Endothelial cell of umbilical vein (primary cell): ENCODE measurements around the gene NUP62. TPM values are rescaled to one million over a fixed set of nuclear protein-coding genes. Genes with fewer than 3 reads are reported as not detected.

Source experiments
- BruUV-seq: library from RNA; stranded (reverse); fragments of 400-500 nt; replicated peaks from 2 replicates; lab custom pipeline; 2021; lab: Mats Ljungman, UMichigan
- CTCF ChIA-PET: fragments of 300-600, 350-600 bp; sonication (Branson Sonifier 250); formaldehyde crosslinking; loops from one replicate; lab custom pipeline; 2021; ENCODE audit warnings: antibody characterized with exemption, inconsistent platforms; lab: Charles Lee
- POLR2A ChIA-PET: fragments of 300-600, 350-600 bp; sonication (Branson Sonifier 250); formaldehyde crosslinking; loops from one replicate; lab custom pipeline; 2021; ENCODE audit warnings: antibody characterized with exemption, inconsistent platforms; lab: Charles Lee
- DNase-seq: peaks from one replicate; pipeline ENCODE4 v3.0.0-alpha.2; 2011; ENCODE audit warnings: low read depth, low spot score
- FAIRE-seq: peaks from 2 replicates; lab custom pipeline; 2011; peaks lifted over from hg19 to GRCh38; lab: Jason Lieb, UNC
- H2AFZ ChIP-seq: 2 replicates; pipeline ENCODE4 v1.6.0; 2012; ENCODE audit warnings: low read depth, low read length, control low read depth, inconsistent platforms
- H3K27ac ChIP-seq: 2 replicates; pipeline ENCODE4 v1.5.1; 2011; ENCODE audit warnings: low read depth, mild to moderate bottlenecking, control low read depth, low read length, moderate library complexity; ENCODE audit not compliant: insufficient read depth
- H3K27me3 ChIP-seq, 2 experiments: 2 replicates each; pipeline versions ENCODE4 v1.6.0 to v1.6.1; 2011; ENCODE audit warnings: low read length in 2 of 2, mixed read lengths in 1 of 2; ENCODE audit not compliant: control insufficient read depth in 2 of 2, insufficient read depth in 2 of 2
- H3K36me3 ChIP-seq, 2 experiments: 2 replicates in 1 of 2; 3 replicates in 1 of 2; pipeline ENCODE4 v1.5.1; 2011; ENCODE audit warnings: low read length in 2 of 2, mild to moderate bottlenecking in 1 of 2, moderate library complexity in 1 of 2; ENCODE audit not compliant: control insufficient read depth in 2 of 2, insufficient read depth in 2 of 2; ENCODE audit errors: extremely low read depth in 1 of 2
- H3K4me1 ChIP-seq: 3 replicates; pipeline ENCODE4 v1.5.1; 2011; ENCODE audit warnings: mild to moderate bottlenecking, low read length; ENCODE audit not compliant: control insufficient read depth, insufficient read depth; ENCODE audit errors: extremely low read depth
- H3K4me2 ChIP-seq: 2 replicates; pipeline ENCODE4 v1.6.1; 2011; ENCODE audit warnings: low read length, control low read depth, mixed read lengths; ENCODE audit not compliant: insufficient read depth
- H3K4me3 ChIP-seq, 3 experiments: fragments of 200-600 bp in 1 of 3; sonication (generic), shearing (Covaris generic) in 1 of 3; replicated peaks in 1 of 3; 2 replicates each; pipeline ENCODE4 v1.5.1; 2011 to 2016; ENCODE audit warnings: control low read depth in 3 of 3, low read length in 3 of 3, mild to moderate bottlenecking in 2 of 3, inconsistent platforms in 1 of 3, low read depth in 1 of 3, moderate library complexity in 1 of 3; ENCODE audit not compliant: insufficient read depth in 1 of 3
- H3K79me2 ChIP-seq: 2 replicates; pipeline ENCODE4 v1.6.0; 2012; ENCODE audit warnings: low read length, inconsistent platforms; ENCODE audit not compliant: control insufficient read depth, insufficient read depth
- H3K9ac ChIP-seq: replicated peaks from 2 replicates; pipeline ENCODE3; 2011; ENCODE audit warnings: low read length, control low read depth; ENCODE audit not compliant: insufficient read depth; ENCODE audit errors: extremely low read depth
- H3K9me1 ChIP-seq: replicated peaks from 3 replicates; pipeline ENCODE4 v1.6.0; 2011; ENCODE audit warnings: mild to moderate bottlenecking, low read length; ENCODE audit not compliant: control insufficient read depth, insufficient read depth; ENCODE audit errors: extremely low read depth
- H3K9me3 ChIP-seq: replicated peaks from 2 replicates; pipeline ENCODE4 v1.5.1; 2012; ENCODE audit warnings: low read length, inconsistent platforms; ENCODE audit not compliant: control insufficient read depth, insufficient read depth
- H4K20me1 ChIP-seq: replicated peaks from 2 replicates; pipeline ENCODE3; 2011; ENCODE audit warnings: mild to moderate bottlenecking, low read length; ENCODE audit not compliant: control insufficient read depth, insufficient read depth; ENCODE audit errors: extremely low read depth
- EZH2 ChIP-seq: IDR thresholded peaks from 2 replicates; pipeline ENCODE4 v1.6.1; 2012; ENCODE audit warnings: borderline replicate concordance, low read depth, mild to moderate bottlenecking, moderate library complexity, low read length, inconsistent platforms; ENCODE audit not compliant: severe bottlenecking
- FOS ChIP-seq: IDR thresholded peaks from 2 replicates; pipeline ENCODE4 v1.6.1; 2011; ENCODE audit warnings: mild to moderate bottlenecking, low read length, moderate library complexity, borderline replicate concordance; ENCODE audit not compliant: insufficient read depth
- JUN ChIP-seq: IDR thresholded peaks from 2 replicates; pipeline ENCODE4 v1.6.1; 2011; ENCODE audit warnings: borderline replicate concordance, low read depth; ENCODE audit not compliant: insufficient read length, insufficient read depth
- MYC ChIP-seq: IDR thresholded peaks from one replicate; pipeline ENCODE4 v1.6.1; 2011; ENCODE audit warnings: mild to moderate bottlenecking, low read depth, low read length
- POLR2A ChIP-seq: IDR thresholded peaks from 2 replicates; pipeline ENCODE4 v1.6.1; 2012; ENCODE audit warnings: low read depth, mild to moderate bottlenecking, control low read depth, low read length
- dilution Hi-C: fragments of 300-500 bp; cut with MboI; formaldehyde crosslinking; loops from one replicate; pipeline ENCODE4 v1.15.0; 2019; ENCODE audit warnings: low sequenced_read_pairs; ENCODE audit not compliant: extremely low pct_ligation_motif_present
- intact Hi-C: fragments of 100-400 bp; cut with micrococcal nuclease; formaldehyde crosslinking; loops from one replicate; pipeline ENCODE4 v1.10.0; 2022
- polyA plus RNA-seq, 4 experiments: library from polyadenylated mRNA; depleted of rRNA in 3 of 4; stranded (reverse) in 3 of 4; unstranded in 1 of 4; fragments of >200 nt; gene quantifications; 2 replicates each; pipeline versions ENCODE4 v1.2.1 to v1.2.3, GENCODE V29; 2011 to 2012; ENCODE audit warnings: missing spikeins in 1 of 4
- total RNA-seq: library from RNA; stranded (reverse); gene quantifications from 2 replicates; pipeline ENCODE4 v1.2.3, GENCODE V29; 2021

NUP62 gene
- total and polyA plus RNA-seq, 2 donors (not counting 3 experiments of a cell fraction or from before 2014, with no cell fraction given), result 32.0 to 93.7 TPM

DNA sequence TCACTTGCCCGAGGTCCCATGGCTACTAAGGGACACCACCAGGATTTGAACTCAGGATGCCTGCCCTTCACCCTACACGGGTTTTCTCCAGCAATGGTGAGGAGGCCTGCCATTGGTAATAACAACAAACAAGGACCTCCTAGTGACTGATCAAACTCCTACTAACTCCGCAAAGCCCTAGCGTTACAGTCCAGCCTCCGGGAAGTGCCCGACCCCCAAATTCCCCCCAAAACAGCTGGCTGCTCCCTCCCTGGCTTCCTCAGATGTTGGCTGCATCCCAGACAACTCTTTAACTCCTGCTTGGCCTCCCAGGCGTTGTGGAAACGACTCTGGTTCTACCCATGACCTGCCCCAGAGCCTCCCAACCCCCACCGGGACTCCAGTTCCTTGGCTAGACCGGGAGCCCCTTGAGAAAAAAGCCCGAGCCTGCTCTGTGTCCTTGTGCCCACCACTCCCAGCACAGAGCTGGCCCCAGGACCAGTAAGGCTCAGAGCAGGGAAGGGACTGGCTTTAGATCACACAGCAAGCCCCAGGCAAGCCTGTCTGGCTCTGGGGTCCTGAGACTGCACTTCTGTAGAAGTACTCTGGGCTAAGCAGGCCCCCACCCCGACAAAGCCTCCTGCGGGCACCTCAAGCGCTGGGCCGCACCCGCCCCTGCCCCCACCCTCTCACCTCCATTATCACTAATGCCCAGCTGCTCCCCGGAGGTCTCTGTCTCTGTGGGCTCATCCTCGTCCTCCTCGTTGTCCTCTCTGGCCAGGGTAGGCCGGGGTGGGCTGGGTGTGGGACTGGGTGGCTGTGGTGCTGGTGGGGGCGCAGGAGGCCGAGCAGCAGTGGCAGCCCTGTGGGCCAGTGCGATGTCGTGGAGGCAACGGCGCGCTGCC, 56.8 kb downstream of the NUP62 start:
- peaks cover 0 to 9% of the 10 kb centered on the region in 2 experiments for H3K36me3 ChIP-seq
- no TSS peak for BruUV-seq
- H3K4me2 ChIP-seq, result no peak overlapping the region
- H3K4me3 ChIP-seq, result no peak overlapping the region
- no peaks in the 10 kb centered on the region for H4K20me1 ChIP-seq
- peaks cover 18% of the 10 kb centered on the region for H3K79me2 ChIP-seq
- peaks cover 21% of the 10 kb centered on the region for H3K4me1 ChIP-seq
- no peaks in the 10 kb centered on the region for H3K27me3 ChIP-seq
- no peak overlapping the region for H2AFZ ChIP-seq
- intact Hi-C loops (no loop called here), dilution Hi-C loops (no loop called here)
- ChIA-PET CTCF (no interaction called here), POLR2A (no interaction called here)
- FAIRE-seq, result no peak
- DNase-seq, result no peak
- H3K9me3 ChIP-seq, result no peaks in the 10 kb centered on the region
- no peak overlapping the region for H3K27ac ChIP-seq
- TF ChIP-seq JUN (no peak), POLR2A (no peak), FOS (no peak)
- no peak overlapping the region for H3K9ac ChIP-seq
- H3K9me1 ChIP-seq, result no peaks in the 10 kb centered on the region

DNA sequence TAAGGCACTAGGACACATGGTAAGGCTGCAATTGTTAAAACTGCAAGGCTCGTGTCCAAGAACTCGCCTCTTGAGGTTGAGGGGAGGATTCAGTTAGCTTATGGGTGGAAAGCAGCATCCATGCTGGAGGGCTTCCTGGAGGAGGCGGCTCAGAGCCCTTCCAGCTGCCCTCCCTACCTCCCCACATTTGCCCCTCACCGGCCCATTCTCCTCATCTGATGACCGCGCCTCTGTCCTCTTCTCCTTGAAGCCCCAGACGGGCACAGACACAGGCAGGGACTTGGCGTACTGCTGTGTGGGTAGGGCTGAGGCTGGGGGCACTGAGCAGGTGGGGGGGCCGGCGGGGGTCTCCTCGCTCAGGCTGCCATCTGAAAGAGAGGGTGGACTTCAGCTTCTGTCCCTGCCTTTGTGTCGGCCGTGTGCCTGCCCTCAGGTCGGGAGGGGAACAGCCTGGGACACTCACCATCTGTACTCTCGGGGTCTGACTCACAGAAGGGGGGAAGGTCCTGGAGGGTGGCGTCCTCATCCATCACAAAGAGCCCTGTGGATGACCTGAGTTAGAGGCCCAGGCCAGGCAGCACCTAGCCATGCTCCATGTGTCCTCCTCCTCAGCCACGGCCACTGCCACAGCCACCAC, 57.8 kb downstream of the NUP62 start:
- BruUV-seq, result no TSS peak
- dilution Hi-C loops, result no loop called here

More for the DNA sequence above, 57.8 kb downstream of the NUP62 start:
- intact Hi-C loops, result no loop called here
- H3K4me1 ChIP-seq, result peaks cover 25% of the 10 kb centered on the region
- H3K27me3 ChIP-seq, result no peaks in the 10 kb centered on the region
- ChIA-PET CTCF (no interaction called here), POLR2A (no interaction called here)
- peaks cover 0 to 9% of the 10 kb centered on the region in 2 experiments for H3K36me3 ChIP-seq
- no peaks in the 10 kb centered on the region for H3K9me1 ChIP-seq
- FAIRE-seq (no peak), DNase-seq (no peak)
- H3K4me3 ChIP-seq, result no peak overlapping the region
- peaks cover 21% of the 10 kb centered on the region for H3K79me2 ChIP-seq
- no peak overlapping the region for H3K4me2 ChIP-seq
- no peak overlapping the region for H3K9ac ChIP-seq
- no peak for TF ChIP-seq JUN
- no peak for TF ChIP-seq POLR2A
- no peak for TF ChIP-seq EZH2
- no peak for TF ChIP-seq MYC
- H4K20me1 ChIP-seq, result no peaks in the 10 kb centered on the region
- no peaks in the 10 kb centered on the region for H3K9me3 ChIP-seq
- no peak overlapping the region for H2AFZ ChIP-seq
- H3K27ac ChIP-seq, result no peak overlapping the region
